Left kidney (tissue), 8 donors: Measurements from ENCODE around the gene MYL1. TPM values are rescaled to one million over a fixed set of nuclear protein-coding genes. Genes with fewer than 3 reads are reported as not detected.

Source experiments
- DNase-seq: peaks from one replicate; pipeline ENCODE4 v3.0.0-alpha.2; 2013
- long read RNA-seq, 8 donors: transcript quantifications; one replicate each; lab custom pipeline, GENCODE V29; 2026
- polyA plus RNA-seq: library from polyadenylated mRNA; unstranded; fragments of 120-200 nt; gene quantifications from one replicate; pipeline ENCODE4 v1.2.1, GENCODE V29; 2013; ENCODE audit not compliant: insufficient read length

MYL1 gene
- not detected for polyA plus RNA-seq
- long read RNA-seq, donor 1, transcript MYL1-201 (7 exons, 870 nt), result major isoform, 5 of 7 reads
- long read RNA-seq, donor 1, partial matches to known transcripts, result 0 of 7 reads
- long read RNA-seq, donor 1, other reads (novel, unspliced or antisense), result 0 of 7 reads
- long read RNA-seq, donor 2, result 0 reads
- long read RNA-seq, donor 3, partial matches to known transcripts, result 0 of 4 reads
- long read RNA-seq, donor 3, other reads (novel, unspliced or antisense), result 0 of 4 reads
- long read RNA-seq, donor 4, result 0 reads
- long read RNA-seq, donor 5, result 0 reads
- long read RNA-seq, donor 6, transcript MYL1-202 (7 exons, 1,065 nt), result minor isoform, 6 of 13 reads
- long read RNA-seq, donor 6, transcript MYL1-201 (7 exons, 870 nt), result major isoform, 7 of 13 reads
- long read RNA-seq, donor 6, partial matches to known transcripts, result 0 of 13 reads
- long read RNA-seq, donor 6, other reads (novel, unspliced or antisense), result 0 of 13 reads
- long read RNA-seq, donor 7, result 0 reads
- long read RNA-seq, donor 8, result 0 reads

GRCh38 chr2:210315015-210315788 is at the start of gene MYL1:
MYL1 (minus strand) TSS chr2:210315174; CDS start chr2:210315042, 132 bp downstream.
- DNase-seq, result no peak

- DNase-seq, result no peak
Measured at GRCh38 chr2:210363876-210364275, 48.9 kb upstream of the MYL1 start.

- no peak for DNase-seq
Measured at GRCh38 chr2:210363261-210363660, 48.3 kb upstream of the MYL1 start.

- DNase-seq, result no peak
Measured at GRCh38 chr2:210360412-210360811, 45.4 kb upstream of the MYL1 start.

- DNase-seq, result no peak
Measured at GRCh38 chr2:210356944-210357343, 42.0 kb upstream of the MYL1 start.

- DNase-seq, result no peak
Measured at GRCh38 chr2:210337159-210337558, 22.2 kb upstream of the MYL1 start.

GRCh38 chr2:210324906-210325305 is 9.9 kb upstream of the MYL1 start:
- no peak for DNase-seq

GRCh38 chr2:210324458-210324857 is 9.5 kb upstream of the MYL1 start:
- DNase-seq, result no peak

- no peak for DNase-seq
Measured at GRCh38 chr2:210323003-210323402, 8.0 kb upstream of the MYL1 start.

- no peak for DNase-seq
Measured at GRCh38 chr2:210318891-210319290, 3.9 kb upstream of the MYL1 start.

- DNase-seq, result no peak
Measured at GRCh38 chr2:210318486-210318885, 3.5 kb upstream of the MYL1 start.

GRCh38 chr2:210310550-210310949 is 4.4 kb downstream of the MYL1 start:
- no peak for DNase-seq

- DNase-seq, result no peak
Measured at GRCh38 chr2:210309548-210310233, 5.3 kb downstream of the MYL1 start.

- DNase-seq, result no peak
Measured at GRCh38 chr2:210303498-210303897, 11.5 kb downstream of the MYL1 start.

- no peak for DNase-seq
Measured at GRCh38 chr2:210302326-210302725, 12.6 kb downstream of the MYL1 start.

- DNase-seq, result no peak
Measured at GRCh38 chr2:210299866-210300373, 15.1 kb downstream of the MYL1 start.

GRCh38 chr2:210288408-210288807 is 26.6 kb downstream of the MYL1 start:
- no peak for DNase-seq

- DNase-seq, result no peak
Measured at GRCh38 chr2:210287301-210287700, 27.7 kb downstream of the MYL1 start.

- no peak for DNase-seq
Measured at GRCh38 chr2:210286123-210286680, 28.8 kb downstream of the MYL1 start.

- DNase-seq, result no peak
Measured at GRCh38 chr2:210277133-210277532, 37.8 kb downstream of the MYL1 start.

GRCh38 chr2:210271300-210271699 is 43.7 kb downstream of the MYL1 start:
- no peak for DNase-seq

- no peak for DNase-seq
Measured at GRCh38 chr2:210269148-210269547, 45.8 kb downstream of the MYL1 start.
